ENCODE data around the gene RSPH1. TPM values are rescaled to one million over a fixed set of nuclear protein-coding genes. Genes with fewer than 3 reads are reported as not detected.

Gene RSPH1
- total and polyA plus RNA-seq, 2 experiments from 2014 or later = 0.06 to 0.43 TPM

DNA sequence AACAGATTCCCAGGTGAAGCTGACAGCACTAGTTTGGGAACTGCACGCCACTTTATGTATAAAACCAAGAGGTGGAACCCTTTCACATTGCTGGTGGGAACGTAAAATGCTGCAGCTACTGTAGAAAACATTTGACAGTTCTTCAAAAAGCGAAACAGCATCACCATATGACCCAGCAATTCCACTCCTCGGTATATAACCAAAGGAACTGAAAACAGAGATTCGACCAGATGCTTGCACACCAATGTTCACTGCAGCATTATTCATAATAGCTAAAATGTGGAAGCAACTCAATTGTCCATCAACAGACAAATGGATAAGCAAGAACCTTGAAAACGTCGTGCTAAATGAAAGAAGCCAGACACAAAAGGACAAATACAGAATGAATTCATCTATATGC is 17.5 kb downstream of the RSPH1 start:
- H3K27ac ChIP-seq = no peak overlapping the region
- H3K36me3 ChIP-seq = no peaks in the 10 kb centered on the region
- DNase-seq (ENCODE audit: low read depth in 1 of 2, low spot score in 1 of 2) = no peak
- H3K9me3 ChIP-seq (ENCODE audit: low read depth) = no peaks in the 10 kb centered on the region
- no peaks in the 10 kb centered on the region for H3K4me1 ChIP-seq (ENCODE audit: low read depth)
- TF ChIP-seq, protein P1, sequence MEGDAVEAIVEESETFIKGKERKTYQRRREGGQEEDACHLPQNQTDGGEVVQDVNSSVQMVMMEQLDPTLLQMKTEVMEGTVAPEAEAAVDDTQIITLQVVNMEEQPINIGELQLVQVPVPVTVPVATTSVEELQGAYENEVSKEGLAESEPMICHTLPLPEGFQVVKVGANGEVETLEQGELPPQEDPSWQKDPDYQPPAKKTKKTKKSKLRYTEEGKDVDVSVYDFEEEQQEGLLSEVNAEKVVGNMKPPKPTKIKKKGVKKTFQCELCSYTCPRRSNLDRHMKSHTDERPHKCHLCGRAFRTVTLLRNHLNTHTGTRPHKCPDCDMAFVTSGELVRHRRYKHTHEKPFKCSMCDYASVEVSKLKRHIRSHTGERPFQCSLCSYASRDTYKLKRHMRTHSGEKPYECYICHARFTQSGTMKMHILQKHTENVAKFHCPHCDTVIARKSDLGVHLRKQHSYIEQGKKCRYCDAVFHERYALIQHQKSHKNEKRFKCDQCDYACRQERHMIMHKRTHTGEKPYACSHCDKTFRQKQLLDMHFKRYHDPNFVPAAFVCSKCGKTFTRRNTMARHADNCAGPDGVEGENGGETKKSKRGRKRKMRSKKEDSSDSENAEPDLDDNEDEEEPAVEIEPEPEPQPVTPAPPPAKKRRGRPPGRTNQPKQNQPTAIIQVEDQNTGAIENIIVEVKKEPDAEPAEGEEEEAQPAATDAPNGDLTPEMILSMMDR (IDR thresholded peaks at IDR 0.05; ENCODE audit: low read depth, low read length) = no peak
- H3K4me3 ChIP-seq = no peak overlapping the region
- H3K27me3 ChIP-seq = no peaks in the 10 kb centered on the region

DNA sequence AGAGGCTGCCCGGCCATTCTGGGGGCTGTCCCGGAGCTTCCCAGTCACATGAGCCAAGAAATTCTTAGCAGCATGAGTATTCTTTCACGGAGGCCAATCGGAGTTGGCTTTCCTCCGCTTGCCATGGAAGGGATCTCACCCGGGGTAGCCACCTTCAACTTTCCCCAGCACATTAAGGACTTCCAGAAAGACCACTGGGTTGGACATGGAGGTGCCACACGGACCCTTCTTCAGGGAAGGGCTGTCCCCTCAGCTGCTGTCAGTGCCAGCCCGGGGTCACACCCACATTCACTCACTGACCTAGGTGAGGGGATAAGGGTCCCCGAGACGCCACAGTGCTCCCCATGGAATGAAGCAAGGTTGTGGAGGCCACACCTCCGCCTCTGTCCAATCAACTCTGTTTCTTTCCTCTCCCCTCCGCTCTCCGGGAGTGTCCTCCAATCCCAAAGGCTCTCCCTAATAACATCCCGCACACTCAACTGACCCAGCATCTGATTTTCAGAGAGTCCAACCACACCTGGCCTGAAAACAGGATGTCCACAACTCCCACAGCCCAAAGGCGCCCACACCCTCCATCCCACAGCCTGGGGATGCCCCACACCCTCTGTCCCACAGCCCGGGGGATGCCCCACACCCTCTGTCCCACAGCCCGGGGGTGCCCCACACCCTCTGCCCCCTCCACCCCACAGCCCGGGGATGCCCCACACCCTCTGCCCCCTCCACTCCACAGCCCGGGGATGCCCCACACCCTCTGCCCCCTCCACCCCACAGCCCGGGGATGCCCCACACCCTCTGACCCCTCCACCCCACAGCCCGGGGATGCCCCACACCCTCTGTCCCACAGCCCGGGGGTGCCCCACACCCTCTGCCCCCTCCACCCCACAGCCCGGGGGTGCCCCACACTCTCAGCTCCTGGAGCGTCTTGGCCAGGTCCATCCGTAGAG is 19.4 kb downstream of the RSPH1 start:
- TF ChIP-seq, protein P1 (IDR thresholded peaks at IDR 0.05; ENCODE audit: low read depth, low read length) = no peak
- DNase-seq (ENCODE audit: low read depth in 1 of 2, low spot score in 1 of 2) = no peak
- Histone ChIP-seq H3K27me3 (no peaks in the 10 kb centered on the region), H3K4me1 (ENCODE audit: low read depth) (no peaks in the 10 kb centered on the region), H3K4me3 (no peak overlapping the region), H3K9me3 (ENCODE audit: low read depth) (no peaks in the 10 kb centered on the region), H3K36me3 (no peaks in the 10 kb centered on the region), H3K27ac (no peak overlapping the region)

DNA sequence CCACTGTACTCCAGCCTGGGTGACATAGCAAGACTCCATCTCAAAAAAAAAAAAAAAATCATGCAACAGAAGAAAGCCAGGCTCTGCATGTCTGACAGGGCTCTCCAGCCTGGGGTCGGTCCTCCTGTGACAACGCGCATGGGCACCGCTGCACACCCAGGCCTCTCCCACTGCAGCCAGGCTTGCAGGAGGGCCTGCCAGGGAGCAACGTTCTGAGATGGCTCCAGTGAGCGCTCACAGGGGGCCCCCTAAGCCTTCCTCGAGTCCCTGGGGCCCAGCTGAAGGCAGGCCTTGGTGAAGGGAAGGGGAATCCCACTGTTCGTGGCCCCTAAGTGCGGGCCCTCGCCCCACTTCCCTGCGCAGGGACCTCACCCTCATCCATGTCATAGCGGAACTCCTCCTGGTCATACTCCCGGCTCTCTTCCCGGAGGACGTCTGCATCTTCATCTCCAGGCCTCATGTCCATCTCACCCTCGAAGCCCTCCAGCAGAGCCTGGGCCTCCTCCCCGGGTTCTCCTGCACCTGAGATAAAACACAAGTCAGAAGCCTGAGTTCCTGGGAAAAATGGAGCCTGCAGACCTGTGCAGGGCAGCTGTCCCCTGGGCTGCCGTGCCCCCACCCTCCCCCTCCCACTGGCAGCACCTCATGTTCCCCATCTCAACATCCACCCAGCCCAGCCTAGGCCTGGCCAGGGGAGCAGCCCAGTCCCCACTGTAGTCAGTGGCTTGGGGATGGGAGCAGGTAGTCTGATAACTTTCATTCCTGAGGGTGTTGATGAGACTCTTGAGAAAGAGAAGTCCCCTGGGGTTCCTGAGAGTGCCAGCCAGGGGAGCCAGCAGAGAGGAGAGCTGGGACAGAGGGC is 20.3 kb downstream of the RSPH1 start:
- Histone ChIP-seq H3K9me3 (ENCODE audit: low read depth) (no peaks in the 10 kb centered on the region), H3K27me3 (no peaks in the 10 kb centered on the region), H3K4me3 (no peak overlapping the region), H3K36me3 (no peaks in the 10 kb centered on the region), H3K27ac (no peak overlapping the region), H3K4me1 (ENCODE audit: low read depth) (no peaks in the 10 kb centered on the region)
- TF ChIP-seq, protein P1 (IDR thresholded peaks at IDR 0.05; ENCODE audit: low read depth, low read length) = no peak
- DNase-seq (ENCODE audit: low read depth in 1 of 2, low spot score in 1 of 2) = no peak

DNA sequence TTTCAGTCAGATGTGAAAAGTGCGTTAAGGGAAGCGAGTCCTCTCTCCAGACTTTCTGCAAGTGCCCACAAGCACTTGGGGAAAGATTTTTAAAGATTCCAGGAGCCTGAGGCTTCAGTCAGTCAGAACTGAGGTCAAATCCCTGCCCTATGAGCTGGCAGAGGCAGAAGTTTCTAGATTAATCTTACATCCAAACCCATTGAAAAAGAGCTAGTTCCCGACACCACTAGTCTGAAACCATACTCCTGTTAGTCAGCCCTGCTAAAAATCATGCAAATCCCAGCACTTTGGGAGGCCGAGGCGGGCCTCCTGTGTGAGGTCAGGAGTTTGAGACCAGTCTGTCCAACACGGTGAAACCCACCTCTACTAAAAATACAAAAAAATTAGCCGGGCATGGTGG is 21.0 kb downstream of the RSPH1 start:
- Histone ChIP-seq H3K4me3 (no peak overlapping the region), H3K4me1 (ENCODE audit: low read depth) (no peaks in the 10 kb centered on the region), H3K27ac (no peak overlapping the region), H3K27me3 (no peaks in the 10 kb centered on the region), H3K36me3 (no peaks in the 10 kb centered on the region), H3K9me3 (ENCODE audit: low read depth) (no peaks in the 10 kb centered on the region)
- TF ChIP-seq, protein P1 (IDR thresholded peaks at IDR 0.05; ENCODE audit: low read depth, low read length) = no peak
- no peak for DNase-seq (ENCODE audit: low read depth in 1 of 2, low spot score in 1 of 2)

DNA sequence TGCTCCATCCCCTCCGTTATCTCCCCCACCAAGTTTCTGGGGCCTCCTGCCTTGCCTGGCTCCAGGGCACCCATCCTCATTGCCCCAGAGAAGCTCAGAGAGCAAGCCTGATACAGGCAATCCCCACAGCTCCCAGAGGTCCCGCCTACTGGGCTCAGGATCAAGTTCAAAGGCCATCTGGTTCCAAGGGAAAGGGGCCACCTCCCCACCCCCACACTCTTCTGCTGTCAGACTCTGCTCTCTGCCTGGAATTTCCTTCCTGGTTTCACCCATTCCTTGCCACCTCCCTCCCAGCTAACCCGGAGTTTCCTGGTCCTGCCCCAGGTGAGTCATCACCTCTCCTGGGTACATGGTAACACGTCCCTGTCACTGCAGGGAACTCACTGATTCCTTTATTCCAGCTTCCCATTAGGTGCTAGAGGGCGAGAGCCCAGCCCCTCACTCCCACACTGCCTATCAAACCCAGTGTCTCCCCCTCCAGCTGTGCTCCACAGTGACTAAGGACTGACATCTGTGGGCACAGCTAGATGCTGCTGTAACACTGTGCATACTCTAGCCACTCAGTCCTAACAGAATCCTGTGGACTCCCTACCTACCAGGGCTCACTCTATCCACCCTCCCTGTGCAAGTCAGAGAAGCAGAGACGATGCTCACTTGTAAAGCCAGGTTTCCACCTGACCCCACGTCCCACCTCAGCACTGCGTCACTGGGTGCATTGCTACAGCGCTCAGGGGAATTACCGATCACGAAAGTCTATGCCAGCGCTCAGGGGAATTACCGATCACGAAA is 21.8 kb downstream of the RSPH1 start:
- H3K27me3 ChIP-seq = no peaks in the 10 kb centered on the region
- H3K9me3 ChIP-seq (ENCODE audit: low read depth) = no peaks in the 10 kb centered on the region
- H3K4me1 ChIP-seq (ENCODE audit: low read depth) = no peaks in the 10 kb centered on the region
- H3K4me3 ChIP-seq = no peak overlapping the region
- peak in 1 of 2 donors; percentile 14 for DNase-seq (ENCODE audit: low read depth in 1 of 2, low spot score in 1 of 2)
- no peak overlapping the region for H3K27ac ChIP-seq
- no peaks in the 10 kb centered on the region for H3K36me3 ChIP-seq
- TF ChIP-seq, protein P1 (IDR thresholded peaks at IDR 0.05; ENCODE audit: low read depth, low read length) = no peak
